Stimulated activated memory B cell treated with anti-CD40 and anti-IgM and Interleukin-4, amounts not matched to agents 10 μg/mL and 1 μg/mL and 100 μg/mL, for 72 hours (primary cell): Measurements from ENCODE around the gene HS1BP3.

ENCODE experiments used
- ATAC-seq: fragments of 150-1000 bp; cut with Tn5 transposase; 2 replicates; pipeline ENCODE4 v1.10.0; 2021
- H3K27ac Mint-ChIP-seq: one replicate; pipeline ENCODE4 v1.8.0; 2022; ENCODE audit warnings: mild to moderate bottlenecking, mixed read lengths
- H3K27me3 Mint-ChIP-seq: one replicate; pipeline ENCODE4 v1.8.0; 2022; ENCODE audit warnings: mixed read lengths
- H3K36me3 Mint-ChIP-seq: one replicate; pipeline ENCODE4 v1.8.0; 2022; ENCODE audit warnings: mixed read lengths
- H3K4me1 Mint-ChIP-seq: one replicate; pipeline ENCODE4 v1.8.0; 2022; ENCODE audit warnings: mixed read lengths
- H3K4me3 Mint-ChIP-seq: one replicate; pipeline ENCODE4 v1.8.0; 2022; ENCODE audit warnings: mild to moderate bottlenecking, moderate library complexity, mixed read lengths
- H3K9me3 Mint-ChIP-seq: one replicate; pipeline ENCODE4 v1.8.0; 2022; ENCODE audit warnings: mixed read lengths

HS1BP3 gene

DNA sequence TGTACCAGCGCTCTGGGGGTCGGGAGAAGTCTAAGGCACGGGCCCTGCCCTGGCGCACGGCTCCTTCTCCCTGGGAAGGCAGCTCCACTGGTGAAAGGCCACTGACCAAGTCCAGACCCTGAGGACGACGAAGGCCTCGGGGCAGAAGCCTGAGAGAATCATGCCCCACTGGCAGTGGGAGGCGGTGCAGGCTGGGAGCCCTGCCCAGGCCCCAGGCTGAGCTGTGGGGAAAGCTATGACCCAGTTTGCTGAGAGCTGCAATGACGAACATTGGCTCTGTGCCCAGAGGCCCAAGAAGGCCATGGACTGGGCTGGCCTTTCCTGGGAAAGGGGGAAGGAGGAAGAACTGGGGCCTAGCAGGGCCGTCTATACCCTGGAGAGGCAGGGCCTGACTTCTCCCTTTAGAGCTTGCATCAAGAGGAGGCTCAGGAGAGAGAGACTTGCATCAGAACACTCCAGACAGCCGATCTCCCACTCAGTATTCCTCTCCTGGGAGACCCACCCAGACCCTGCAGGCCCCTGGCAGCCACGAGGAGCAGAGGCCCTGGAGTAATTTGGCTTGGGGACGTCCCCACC lies 32.9 kb downstream of the HS1BP3 start:
- Mint-ChIP-seq H3K27ac (no peak overlapping the region), H3K36me3 (peaks cover 48% of the 10 kb centered on the region), H3K4me3 (no peak overlapping the region), H3K27me3 (no peaks in the 10 kb centered on the region), H3K4me1 (no peaks in the 10 kb centered on the region), H3K9me3 (no peaks in the 10 kb centered on the region)
- no peak for ATAC-seq

DNA sequence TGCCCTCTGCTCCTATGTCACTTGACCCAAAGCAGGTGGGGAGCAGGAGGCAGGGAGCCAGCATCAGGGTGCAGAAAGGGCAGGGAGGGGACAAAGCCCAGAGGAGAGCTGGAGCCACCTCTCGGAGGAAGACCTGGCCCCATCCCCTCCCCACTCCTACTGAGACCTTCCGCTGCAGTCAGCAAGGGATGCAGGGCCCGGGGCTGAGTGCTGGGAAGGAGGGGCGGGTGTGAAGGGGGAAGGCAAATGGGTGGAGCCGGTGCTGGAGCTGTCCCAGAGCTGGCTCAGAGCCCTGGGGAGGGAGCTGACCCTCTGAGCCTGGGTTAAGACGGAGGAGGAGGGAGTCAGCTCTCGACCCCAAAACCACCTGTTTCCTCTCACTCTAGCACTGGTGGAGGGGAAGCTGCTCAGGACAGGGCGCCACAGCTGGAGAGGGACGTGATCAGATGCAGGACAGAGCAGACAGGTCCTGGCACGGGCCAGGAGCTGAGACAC lies 33.8 kb downstream of the HS1BP3 start:
- peaks cover 40% of the 10 kb centered on the region for H3K36me3 Mint-ChIP-seq
- no peaks in the 10 kb centered on the region for H3K4me1 Mint-ChIP-seq
- H3K9me3 Mint-ChIP-seq, result no peaks in the 10 kb centered on the region
- no peak for ATAC-seq
- no peak overlapping the region for H3K27ac Mint-ChIP-seq
- H3K4me3 Mint-ChIP-seq, result no peak overlapping the region
- no peaks in the 10 kb centered on the region for H3K27me3 Mint-ChIP-seq

DNA sequence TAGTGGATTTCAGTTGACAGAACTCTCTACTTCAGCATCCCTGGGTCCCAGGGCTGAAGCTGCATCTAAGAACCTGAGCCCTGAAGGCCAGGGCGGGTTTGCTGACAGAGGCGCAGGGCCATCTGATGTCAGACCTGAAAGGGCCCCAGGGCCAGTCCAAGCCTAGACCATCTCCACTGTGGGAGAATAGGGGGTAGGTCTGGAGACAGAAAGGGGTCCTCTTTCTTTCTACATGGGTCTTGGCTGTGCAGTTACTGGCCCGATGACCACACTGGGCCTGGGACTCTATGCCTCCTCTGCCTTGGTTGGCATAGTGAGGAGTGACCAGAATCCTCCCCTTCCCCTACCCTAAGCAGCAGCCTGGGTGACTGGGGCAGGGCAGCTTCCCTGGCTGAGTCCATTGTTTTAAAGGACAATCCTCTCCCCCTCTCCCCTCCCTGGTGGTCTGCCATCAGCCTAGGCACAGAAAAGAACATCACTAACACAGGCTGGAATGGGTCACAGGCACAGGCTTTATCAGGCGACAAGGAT lies 34.5 kb downstream of the HS1BP3 start:
- Mint-ChIP-seq H3K36me3 (peaks cover 32% of the 10 kb centered on the region), H3K9me3 (no peaks in the 10 kb centered on the region), H3K27ac (no peak overlapping the region), H3K4me1 (no peaks in the 10 kb centered on the region), H3K27me3 (no peaks in the 10 kb centered on the region), H3K4me3 (no peak overlapping the region)
- ATAC-seq, result no peak

DNA sequence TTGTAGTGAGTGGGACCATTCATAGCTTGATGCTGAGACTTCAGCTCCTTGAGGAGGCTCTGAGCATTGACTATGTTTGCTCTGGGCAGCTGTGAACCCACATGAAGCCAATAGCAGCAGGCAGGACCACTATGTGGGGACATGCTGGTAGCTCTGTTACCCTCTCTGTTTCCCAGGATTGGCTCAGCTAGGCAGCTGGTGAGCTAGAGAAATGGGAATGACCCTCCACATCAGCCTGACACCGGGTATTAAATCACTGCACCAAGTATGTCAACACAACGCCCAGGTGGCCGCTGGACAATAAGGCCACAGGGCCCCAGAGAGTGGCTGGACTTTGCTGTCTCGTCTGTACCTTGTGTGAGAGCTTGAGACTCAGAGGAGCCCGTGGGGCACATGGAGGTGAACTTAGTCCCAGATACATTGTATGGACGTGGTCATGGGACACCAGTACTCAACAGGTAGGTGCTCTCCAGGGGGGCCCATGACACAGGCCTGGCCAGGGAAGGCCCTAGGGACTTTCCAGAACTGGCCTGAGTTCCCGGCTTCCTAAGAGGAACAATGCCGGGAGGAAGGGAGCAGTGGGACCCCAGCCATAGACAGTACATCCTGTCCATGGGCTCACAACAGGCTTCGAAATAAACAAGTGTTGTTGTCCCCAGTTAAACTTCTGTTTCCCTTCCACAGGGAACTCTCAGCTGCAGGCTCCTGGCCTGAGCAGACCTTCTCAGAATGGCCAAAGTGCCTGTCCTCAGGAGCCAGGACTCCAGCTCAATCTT lies 35.2 kb downstream of the HS1BP3 start:
- H3K4me1 Mint-ChIP-seq, result no peaks in the 10 kb centered on the region
- H3K4me3 Mint-ChIP-seq, result no peak overlapping the region
- no peaks in the 10 kb centered on the region for H3K9me3 Mint-ChIP-seq
- H3K27ac Mint-ChIP-seq, result no peak overlapping the region
- H3K36me3 Mint-ChIP-seq, result peaks cover 25% of the 10 kb centered on the region
- no peaks in the 10 kb centered on the region for H3K27me3 Mint-ChIP-seq
- ATAC-seq, result no peak

DNA sequence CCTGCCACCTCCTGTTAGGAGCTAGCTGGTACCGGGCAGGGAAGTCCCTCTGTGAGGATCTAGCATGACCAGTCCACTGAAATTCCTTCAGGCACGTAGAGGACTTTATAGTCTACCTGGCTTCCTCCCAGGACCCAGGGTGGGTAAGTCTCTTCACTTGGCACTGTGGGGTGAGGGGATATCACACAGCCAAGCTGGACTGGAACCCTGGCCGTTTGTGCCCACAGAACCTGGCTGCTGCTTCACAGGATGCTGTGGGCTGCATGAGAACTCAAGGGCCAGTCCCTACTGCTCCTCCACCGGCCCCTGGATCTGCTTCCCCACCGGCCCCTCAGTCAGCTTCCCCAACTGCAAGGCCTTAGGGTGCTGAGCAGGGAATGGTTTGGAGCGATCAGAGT lies 35.8 kb downstream of the HS1BP3 start:
- Mint-ChIP-seq H3K27ac (no peak overlapping the region), H3K4me1 (no peaks in the 10 kb centered on the region), H3K4me3 (no peak overlapping the region), H3K36me3 (peaks cover 19% of the 10 kb centered on the region), H3K9me3 (no peaks in the 10 kb centered on the region), H3K27me3 (no peaks in the 10 kb centered on the region)
- ATAC-seq, result no peak

DNA sequence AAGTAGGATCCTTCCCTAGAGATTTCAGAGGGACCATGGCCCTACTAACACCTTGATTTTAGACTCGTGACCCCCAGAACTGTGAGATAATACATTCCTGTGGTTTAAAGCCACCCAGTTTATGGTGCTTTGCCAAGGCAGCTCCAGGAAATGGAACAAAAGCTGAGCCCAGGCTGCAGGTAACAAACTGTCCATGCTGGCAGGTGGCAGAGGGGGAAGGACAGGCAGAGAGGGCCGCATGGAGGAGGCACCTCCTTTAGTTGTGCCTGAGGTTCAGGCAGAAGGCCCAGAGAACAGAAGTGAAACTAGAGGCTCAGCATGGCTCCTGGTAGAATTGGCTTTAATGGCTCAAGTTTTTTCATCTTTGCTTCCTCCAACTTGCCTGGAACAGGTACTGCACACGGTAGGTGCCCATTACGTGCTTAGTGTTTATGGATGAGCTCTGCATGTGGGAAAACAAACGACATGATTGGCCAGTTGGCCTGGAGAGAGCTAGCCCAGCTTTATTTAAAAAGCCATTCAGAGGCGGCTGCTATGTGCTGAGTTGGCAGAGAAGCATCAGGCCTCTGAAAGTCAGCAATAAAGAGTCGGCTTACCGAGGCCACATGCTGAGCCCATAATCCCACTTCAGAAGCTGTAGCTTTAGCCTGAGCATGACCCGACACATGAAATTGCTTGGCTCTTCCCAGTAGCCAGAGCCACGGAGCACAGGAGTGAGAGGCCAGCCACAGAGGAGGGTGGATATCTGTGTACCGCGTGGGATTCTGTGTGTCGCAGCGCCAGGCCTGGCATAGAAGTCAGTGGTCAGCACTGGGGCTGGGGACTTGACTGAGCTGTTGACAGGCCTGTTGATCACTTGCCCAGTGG lies 36.5 kb downstream of the HS1BP3 start:
- Mint-ChIP-seq H3K27me3 (no peaks in the 10 kb centered on the region), H3K9me3 (no peaks in the 10 kb centered on the region), H3K36me3 (peaks cover 13% of the 10 kb centered on the region), H3K27ac (no peak overlapping the region), H3K4me1 (no peaks in the 10 kb centered on the region), H3K4me3 (no peak overlapping the region)
- ATAC-seq, result no peak

DNA sequence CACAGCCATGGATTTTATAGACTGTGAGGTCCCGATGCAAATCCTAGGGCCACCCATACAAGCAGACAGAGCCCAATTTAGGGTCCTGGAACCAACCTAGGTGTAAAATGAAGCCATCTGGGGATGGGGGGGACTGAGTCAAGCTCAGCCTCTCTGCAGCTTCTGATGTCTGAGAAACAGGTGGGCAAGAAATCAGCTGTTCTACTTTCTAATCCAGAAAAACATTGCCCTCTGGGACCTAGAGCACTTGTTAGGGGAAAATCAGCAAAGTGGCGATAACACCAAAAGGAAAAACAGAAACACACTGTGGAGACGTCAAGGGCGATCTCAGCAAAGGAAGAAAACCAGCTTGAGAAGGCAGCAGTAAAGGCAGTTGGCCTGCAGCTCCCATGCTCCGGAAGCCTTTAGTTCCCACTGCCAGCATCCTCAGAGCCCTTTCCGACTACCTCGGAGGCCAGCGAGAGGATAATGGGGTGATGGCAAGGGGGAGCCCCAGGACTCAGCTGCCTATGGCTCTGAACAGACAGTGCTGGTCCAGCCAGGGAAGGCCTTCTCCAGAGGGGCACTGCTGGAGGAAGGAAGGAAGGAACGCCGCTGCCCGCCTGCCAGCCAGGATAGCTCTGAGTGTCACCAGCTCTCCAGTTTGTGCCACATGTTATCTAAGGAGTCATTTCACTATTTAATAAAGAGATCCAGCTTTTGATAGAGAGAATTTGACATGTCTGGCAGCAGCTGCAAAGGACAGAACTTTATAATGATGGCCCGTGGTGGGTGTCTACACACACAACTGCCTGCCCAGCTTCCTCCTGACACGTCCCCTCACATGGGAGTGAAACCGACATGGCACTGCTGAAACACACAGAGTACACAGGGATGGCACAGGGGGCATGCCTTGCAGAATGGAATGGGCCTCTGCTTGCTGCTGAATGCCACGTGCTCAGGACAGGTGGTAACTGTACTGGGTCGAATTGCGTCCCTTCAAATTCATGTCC lies 37.7 kb downstream of the HS1BP3 start:
- no peaks in the 10 kb centered on the region for H3K4me1 Mint-ChIP-seq
- H3K4me3 Mint-ChIP-seq, result no peak overlapping the region
- H3K36me3 Mint-ChIP-seq, result peaks cover 20% of the 10 kb centered on the region
- ATAC-seq, result no peak
- no peaks in the 10 kb centered on the region for H3K27me3 Mint-ChIP-seq
- no peak overlapping the region for H3K27ac Mint-ChIP-seq
- peaks cover 3% of the 10 kb centered on the region for H3K9me3 Mint-ChIP-seq

DNA sequence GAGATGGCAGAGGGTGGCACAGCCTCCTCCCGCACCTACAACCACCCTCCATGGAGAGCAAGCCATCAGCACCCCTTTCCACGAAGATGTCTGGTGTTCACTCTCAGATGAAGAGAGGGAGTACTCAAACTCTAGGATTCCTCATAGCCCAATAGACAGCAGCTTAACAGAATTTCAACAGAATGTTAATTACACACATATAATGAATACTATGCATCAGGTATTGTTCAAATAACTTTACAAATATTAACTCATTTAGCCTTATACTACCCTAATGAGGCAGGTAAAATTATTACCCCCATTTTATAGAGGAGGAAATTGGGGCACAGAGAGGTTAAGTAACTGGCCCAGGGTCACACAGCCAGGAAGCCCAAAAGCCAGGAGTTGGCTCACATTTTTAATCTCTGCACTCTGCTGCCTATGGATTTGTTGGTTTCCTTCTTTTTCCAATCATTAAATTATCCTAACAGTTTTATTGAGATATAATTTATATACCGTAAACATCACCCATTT lies 39.0 kb downstream of the HS1BP3 start:
- Mint-ChIP-seq H3K4me3 (no peak overlapping the region), H3K27ac (no peak overlapping the region), H3K9me3 (peaks cover 5% of the 10 kb centered on the region), H3K36me3 (peaks cover 18% of the 10 kb centered on the region), H3K4me1 (no peaks in the 10 kb centered on the region), H3K27me3 (no peaks in the 10 kb centered on the region)
- no peak for ATAC-seq

DNA sequence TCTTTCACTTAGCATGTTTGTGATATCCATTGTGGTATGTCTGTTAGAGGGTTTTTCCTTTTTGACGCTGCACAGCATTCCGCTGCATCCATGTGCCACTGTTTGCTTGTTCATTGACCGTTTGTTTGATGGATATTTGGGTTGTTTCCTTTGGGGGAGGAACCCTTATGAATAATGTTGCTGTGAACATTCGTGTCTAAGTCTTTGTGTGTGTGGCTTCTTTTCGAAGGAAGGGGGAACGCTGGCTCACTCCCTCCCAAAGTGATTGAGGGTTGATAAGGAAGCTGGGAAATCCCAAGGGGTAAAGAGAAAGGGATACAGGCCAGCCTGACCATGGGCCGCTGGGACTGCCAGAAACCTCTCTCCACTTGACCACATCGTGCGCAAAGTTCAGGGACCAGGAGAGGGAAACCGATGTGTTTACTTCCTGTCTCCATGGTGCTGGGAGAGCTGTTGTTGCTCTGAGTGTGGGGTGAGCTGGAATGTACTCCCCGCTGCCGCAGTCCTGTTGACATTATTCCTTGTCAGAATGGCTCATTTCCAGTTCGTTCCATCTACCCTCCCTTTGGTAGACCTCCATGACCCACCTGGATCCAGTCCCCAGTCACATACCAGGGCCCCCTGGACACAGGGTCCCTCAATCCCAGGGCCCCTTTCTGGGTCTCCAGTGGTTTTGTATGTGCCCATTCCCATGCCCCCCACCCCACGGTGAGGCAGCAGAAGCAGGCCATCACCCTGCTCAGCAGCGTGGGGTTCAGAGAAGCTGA lies 39.6 kb downstream of the HS1BP3 start:
- H3K4me1 Mint-ChIP-seq, result no peaks in the 10 kb centered on the region
- H3K9me3 Mint-ChIP-seq, result peaks cover 5% of the 10 kb centered on the region
- no peak overlapping the region for H3K4me3 Mint-ChIP-seq
- no peaks in the 10 kb centered on the region for H3K27me3 Mint-ChIP-seq
- H3K36me3 Mint-ChIP-seq, result peaks cover 18% of the 10 kb centered on the region
- H3K27ac Mint-ChIP-seq, result no peak overlapping the region
- ATAC-seq, result no peak

DNA sequence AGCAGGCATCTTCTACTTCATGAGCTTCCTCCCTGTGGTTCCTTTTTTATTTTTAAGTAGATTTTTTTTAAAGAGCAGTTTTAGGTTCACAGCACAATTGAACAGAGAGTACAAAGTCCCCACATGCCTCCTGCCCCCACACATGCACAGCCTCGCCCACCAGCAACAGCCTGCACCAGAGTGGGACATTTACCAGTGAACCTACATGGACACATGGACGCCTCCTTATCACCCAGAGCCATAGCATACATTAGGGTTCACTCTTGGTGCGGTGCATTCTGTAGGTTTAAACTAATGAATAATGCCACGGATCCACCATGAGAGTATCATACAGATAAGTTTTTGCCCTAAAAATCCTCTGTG lies 40.9 kb downstream of the HS1BP3 start:
- peaks cover 18% of the 10 kb centered on the region for H3K36me3 Mint-ChIP-seq
- no peak overlapping the region for H3K27ac Mint-ChIP-seq
- peaks cover 5% of the 10 kb centered on the region for H3K9me3 Mint-ChIP-seq
- H3K27me3 Mint-ChIP-seq, result no peaks in the 10 kb centered on the region
- H3K4me3 Mint-ChIP-seq, result no peak overlapping the region
- no peaks in the 10 kb centered on the region for H3K4me1 Mint-ChIP-seq
- ATAC-seq, result no peak

DNA sequence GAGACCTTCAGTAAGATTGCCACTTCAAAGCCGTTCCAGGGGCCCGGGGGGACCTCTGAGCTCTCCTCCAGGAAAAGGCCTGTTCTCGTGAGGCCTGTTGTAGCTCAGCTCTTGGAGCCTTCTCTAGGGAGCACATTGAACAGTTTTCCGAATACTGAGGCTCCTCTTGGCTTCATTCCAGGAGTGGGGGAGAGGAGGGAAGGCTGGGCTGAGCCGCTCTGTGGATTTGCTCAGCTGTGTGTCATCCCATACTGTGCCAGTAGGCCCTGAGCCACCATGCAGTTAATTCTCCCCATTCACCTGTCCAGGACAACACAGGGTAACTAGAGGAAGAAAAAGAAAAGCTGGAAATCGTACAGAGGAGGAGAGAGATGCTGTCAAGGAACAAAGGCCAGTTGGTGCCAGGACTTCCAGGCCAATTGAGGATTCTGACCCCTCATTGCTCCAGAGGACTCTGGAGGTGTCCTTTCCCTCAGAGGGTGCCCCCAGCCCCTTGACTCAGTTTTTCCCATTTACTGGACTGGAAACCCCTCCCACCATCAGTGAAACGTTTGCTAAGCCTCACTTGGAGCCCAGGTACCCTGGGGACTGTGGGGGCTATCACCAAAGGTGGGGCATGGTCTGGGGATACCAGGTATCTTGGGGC lies 41.4 kb downstream of the HS1BP3 start:
- H3K4me3 Mint-ChIP-seq, result no peak overlapping the region
- ATAC-seq, result no peak
- H3K9me3 Mint-ChIP-seq, result peaks cover 5% of the 10 kb centered on the region
- no peak overlapping the region for H3K27ac Mint-ChIP-seq
- no peaks in the 10 kb centered on the region for H3K4me1 Mint-ChIP-seq
- H3K36me3 Mint-ChIP-seq, result peaks cover 18% of the 10 kb centered on the region
- H3K27me3 Mint-ChIP-seq, result no peaks in the 10 kb centered on the region

DNA sequence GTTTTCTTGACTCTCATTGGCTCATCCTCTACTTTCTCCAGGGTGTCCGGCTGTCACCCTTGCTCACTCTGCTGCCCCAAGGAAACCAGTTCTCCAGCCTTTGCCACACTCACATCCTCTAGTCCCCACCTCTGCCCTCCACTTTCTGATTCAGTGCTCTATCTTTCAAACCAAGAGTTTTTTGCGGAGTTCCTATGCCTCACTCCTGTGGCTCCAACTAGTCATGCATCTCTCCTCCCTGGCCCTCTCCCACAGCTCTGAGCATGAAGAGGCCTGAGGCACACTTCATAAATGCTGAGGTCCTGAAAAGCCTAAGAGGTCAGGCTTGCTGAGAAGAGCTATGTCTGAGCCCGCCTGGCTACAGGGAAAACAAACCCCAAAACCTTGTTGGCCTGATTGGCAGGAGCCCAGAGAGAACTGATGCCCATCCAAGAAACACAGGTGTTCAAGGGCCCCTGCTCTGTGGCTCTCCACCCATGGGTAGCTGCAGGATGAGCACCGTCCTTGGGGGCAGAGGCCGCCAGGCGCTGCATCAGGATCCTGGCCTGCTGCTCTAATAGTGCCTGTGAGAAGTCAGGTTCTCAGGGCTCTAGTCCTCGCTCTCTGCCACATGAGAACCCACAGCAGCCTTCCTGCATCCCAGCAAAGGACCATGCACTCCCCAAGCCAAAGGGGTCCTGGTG lies 42.1 kb downstream of the HS1BP3 start:
- no peaks in the 10 kb centered on the region for H3K27me3 Mint-ChIP-seq
- peaks cover 18% of the 10 kb centered on the region for H3K36me3 Mint-ChIP-seq
- H3K27ac Mint-ChIP-seq, result no peak overlapping the region
- peaks cover 5% of the 10 kb centered on the region for H3K9me3 Mint-ChIP-seq
- H3K4me3 Mint-ChIP-seq, result no peak overlapping the region
- no peaks in the 10 kb centered on the region for H3K4me1 Mint-ChIP-seq
- no peak for ATAC-seq

DNA sequence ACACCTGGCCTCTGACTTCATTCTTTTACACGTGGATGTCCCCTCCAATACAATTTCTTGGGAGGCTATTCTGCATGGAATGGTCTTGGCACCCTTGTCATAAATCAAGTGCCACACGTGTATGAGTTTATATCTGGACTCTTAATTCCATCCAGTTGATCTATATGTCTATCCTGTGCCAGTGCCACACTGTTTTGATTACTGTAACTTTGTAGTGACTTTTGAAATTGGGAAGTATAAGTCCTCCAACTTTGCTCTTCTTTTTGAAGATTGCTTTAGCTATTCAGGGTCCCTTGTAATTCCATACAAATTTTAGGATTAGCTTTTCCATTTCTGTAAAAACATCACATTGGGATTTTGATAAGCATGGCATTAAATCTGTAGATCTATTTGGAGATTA lies 43.5 kb downstream of the HS1BP3 start:
- no peak for ATAC-seq
- Mint-ChIP-seq H3K27ac (no peak overlapping the region), H3K27me3 (no peaks in the 10 kb centered on the region), H3K36me3 (peaks cover 18% of the 10 kb centered on the region), H3K4me1 (no peaks in the 10 kb centered on the region), H3K4me3 (no peak overlapping the region), H3K9me3 (peaks cover 5% of the 10 kb centered on the region)
